ENCODE results near the gene ZNF451.

DNA sequence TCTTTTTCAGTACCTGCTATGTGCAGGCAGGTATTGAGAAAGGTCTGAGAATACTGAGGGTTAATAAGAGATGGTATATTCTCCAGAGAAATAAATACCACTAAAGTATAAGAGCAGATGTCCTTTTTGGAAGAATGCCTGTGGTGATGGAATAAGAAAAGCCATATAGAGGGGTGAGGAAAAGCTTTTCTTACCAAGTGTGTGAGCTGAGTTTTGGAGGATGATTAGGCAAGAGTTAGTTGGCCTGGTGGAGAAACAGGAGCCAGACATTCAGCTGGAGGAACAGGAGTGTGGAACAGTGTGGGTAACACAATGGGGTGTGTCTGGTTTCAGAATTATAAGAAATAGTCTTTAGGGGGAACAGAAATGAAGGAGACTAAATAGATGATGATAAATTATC, 19.9 kb downstream of the ZNF451 start:
- no peak for TF ChIP-seq POLR2A (IDR thresholded peaks at IDR 0.05)
- TF ChIP-seq, protein P1, sequence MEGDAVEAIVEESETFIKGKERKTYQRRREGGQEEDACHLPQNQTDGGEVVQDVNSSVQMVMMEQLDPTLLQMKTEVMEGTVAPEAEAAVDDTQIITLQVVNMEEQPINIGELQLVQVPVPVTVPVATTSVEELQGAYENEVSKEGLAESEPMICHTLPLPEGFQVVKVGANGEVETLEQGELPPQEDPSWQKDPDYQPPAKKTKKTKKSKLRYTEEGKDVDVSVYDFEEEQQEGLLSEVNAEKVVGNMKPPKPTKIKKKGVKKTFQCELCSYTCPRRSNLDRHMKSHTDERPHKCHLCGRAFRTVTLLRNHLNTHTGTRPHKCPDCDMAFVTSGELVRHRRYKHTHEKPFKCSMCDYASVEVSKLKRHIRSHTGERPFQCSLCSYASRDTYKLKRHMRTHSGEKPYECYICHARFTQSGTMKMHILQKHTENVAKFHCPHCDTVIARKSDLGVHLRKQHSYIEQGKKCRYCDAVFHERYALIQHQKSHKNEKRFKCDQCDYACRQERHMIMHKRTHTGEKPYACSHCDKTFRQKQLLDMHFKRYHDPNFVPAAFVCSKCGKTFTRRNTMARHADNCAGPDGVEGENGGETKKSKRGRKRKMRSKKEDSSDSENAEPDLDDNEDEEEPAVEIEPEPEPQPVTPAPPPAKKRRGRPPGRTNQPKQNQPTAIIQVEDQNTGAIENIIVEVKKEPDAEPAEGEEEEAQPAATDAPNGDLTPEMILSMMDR (IDR thresholded peaks at IDR 0.05), result no peak
